ENCODE measurements around the gene SMIM20.

The SMIM20 gene

DNA sequence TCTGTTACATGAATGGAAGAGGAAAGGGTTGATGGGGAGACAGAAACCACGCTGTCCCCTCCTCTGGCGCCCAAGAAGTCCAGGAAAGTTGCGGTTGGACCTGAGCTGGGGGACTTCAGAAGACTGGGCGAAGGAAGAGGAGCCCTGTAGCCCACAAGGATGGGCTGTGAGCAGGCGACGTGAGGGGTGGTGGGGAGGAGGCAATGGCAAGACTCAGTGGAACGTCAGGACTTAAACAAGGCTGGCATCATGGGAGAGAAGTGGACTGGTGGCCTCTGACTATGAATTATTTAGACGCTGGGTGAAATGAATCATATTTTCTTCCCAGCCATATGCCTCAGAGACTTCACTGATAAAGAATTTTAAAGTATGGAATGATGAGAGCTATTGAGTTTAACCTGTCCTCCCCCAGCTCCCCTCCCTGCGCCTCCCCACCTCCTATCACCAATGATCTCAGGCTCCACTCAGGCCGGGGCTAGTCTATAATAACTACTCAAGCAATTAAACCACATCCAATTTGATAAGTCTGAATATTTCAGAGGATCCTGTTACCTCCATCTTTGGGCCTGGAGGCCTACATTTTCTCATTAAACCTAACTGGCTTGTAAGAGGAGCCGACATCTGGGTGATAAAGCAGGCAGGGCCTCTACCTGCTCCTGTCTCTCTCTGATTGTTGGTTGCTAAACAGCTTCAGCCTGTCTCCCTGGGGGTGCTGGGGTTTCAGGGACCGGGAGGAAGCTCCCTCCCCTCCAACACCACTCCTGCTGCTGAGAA, 63.6 kb downstream of the SMIM20 start:
- H3K4me3 Mint-ChIP-seq = no peak overlapping the region
- TF ChIP-seq, protein P1, sequence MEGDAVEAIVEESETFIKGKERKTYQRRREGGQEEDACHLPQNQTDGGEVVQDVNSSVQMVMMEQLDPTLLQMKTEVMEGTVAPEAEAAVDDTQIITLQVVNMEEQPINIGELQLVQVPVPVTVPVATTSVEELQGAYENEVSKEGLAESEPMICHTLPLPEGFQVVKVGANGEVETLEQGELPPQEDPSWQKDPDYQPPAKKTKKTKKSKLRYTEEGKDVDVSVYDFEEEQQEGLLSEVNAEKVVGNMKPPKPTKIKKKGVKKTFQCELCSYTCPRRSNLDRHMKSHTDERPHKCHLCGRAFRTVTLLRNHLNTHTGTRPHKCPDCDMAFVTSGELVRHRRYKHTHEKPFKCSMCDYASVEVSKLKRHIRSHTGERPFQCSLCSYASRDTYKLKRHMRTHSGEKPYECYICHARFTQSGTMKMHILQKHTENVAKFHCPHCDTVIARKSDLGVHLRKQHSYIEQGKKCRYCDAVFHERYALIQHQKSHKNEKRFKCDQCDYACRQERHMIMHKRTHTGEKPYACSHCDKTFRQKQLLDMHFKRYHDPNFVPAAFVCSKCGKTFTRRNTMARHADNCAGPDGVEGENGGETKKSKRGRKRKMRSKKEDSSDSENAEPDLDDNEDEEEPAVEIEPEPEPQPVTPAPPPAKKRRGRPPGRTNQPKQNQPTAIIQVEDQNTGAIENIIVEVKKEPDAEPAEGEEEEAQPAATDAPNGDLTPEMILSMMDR (IDR thresholded peaks at IDR 0.05; ENCODE audit: unreplicated experiment in 3 of 3) = no peak
- peak overlapping the region in 1 of 3 experiments; percentile 38 for H3K27ac Mint-ChIP-seq
- peaks cover 9% of the 10 kb centered on the region for H3K4me1 Mint-ChIP-seq
- no peaks in the 10 kb centered on the region for H3K9me3 Mint-ChIP-seq
- H3K36me3 Mint-ChIP-seq (ENCODE audit: low read depth) = no peaks in the 10 kb centered on the region
- peaks cover 3% of the 10 kb centered on the region for H3K27me3 Mint-ChIP-seq (ENCODE audit: low read depth)

DNA sequence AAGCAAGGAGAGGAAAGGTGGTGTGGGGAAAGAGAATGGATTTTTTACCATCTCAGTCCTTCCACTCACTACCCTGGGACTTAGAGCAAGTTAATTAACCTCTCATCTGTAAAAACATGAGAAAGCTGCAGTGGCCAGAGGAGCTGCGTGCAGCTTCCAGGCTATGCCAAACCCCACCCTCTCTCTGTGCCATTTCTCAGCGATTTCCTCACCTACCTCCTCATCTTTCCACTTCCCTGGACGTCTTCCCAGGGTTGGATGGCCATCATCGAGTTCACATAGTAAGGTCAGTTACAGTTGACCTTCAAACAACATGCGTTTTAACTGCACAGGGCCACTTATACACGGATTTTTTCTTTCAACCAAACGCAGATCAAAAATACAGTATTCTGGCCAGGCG, 64.3 kb downstream of the SMIM20 start:
- Mint-ChIP-seq H3K9me3 (no peaks in the 10 kb centered on the region), H3K27ac (no peak overlapping the region), H3K27me3 (ENCODE audit: low read depth) (peaks cover 3% of the 10 kb centered on the region), H3K36me3 (ENCODE audit: low read depth) (no peaks in the 10 kb centered on the region), H3K4me1 (peaks cover 9% of the 10 kb centered on the region), H3K4me3 (no peak overlapping the region)
- TF ChIP-seq, protein P1 (IDR thresholded peaks at IDR 0.05; ENCODE audit: unreplicated experiment in 3 of 3) = no peak
